Kidney (tissue), 14 donors: ENCODE results near the gene MMAA. TPM values are rescaled to one million over a fixed set of nuclear protein-coding genes. Genes with fewer than 3 reads are reported as not detected.
"Not testable (repeated sequence)": the region's sequence is repeated elsewhere in the genome, so short reads cannot be mapped to it uniquely, and the experiment has no call there.

ENCODE experiments used
- DNase-seq, 5 donors: peaks; one replicate each; pipeline ENCODE4 v3.0.0-alpha.2; 2013 to 2020
- FAIRE-seq: peaks from 2 replicates; lab custom pipeline; 2012; peaks lifted over from hg19 to GRCh38; lab: Jason Lieb, UNC
- H3K27ac ChIP-seq, 2 donors: one replicate each; pipeline ENCODE4 v1.7.0; 2013; ENCODE audit warnings: low read depth in 2 of 2, low read length in 2 of 2, inconsistent platforms in 1 of 2
- H3K27me3 ChIP-seq: one replicate; pipeline ENCODE4 v1.7.1; 2013; ENCODE audit warnings: low read length, inconsistent platforms; ENCODE audit not compliant: control insufficient read depth, insufficient read depth
- H3K36me3 ChIP-seq, 3 donors: one replicate each; pipeline versions ENCODE4 v1.7.0 to v1.7.1; 2013; ENCODE audit warnings: low read length in 3 of 3, control low read depth in 1 of 3, inconsistent platforms in 1 of 3; ENCODE audit not compliant: insufficient read depth in 3 of 3, control insufficient read depth in 2 of 3
- H3K4me1 ChIP-seq, 3 donors: one replicate each; pipeline versions ENCODE4 v1.7.0 to v1.7.1; 2013; ENCODE audit warnings: low read length in 3 of 3, inconsistent platforms in 1 of 3, low read depth in 1 of 3; ENCODE audit not compliant: control insufficient read depth in 2 of 3, insufficient read depth in 2 of 3
- H3K4me3 ChIP-seq, 3 donors: one replicate each; pipeline versions ENCODE4 v1.7.0 to v1.8.1; 2013; ENCODE audit warnings: low read length in 3 of 3, control low read depth in 1 of 3, inconsistent platforms in 1 of 3
- H3K9ac ChIP-seq, 3 donors: one replicate each; pipeline versions ENCODE4 v1.7.0 to v1.7.1; 2013; ENCODE audit warnings: low read length in 3 of 3, control low read depth in 1 of 3, inconsistent platforms in 1 of 3
- H3K9me3 ChIP-seq, 3 donors: one replicate each; pipeline versions ENCODE4 v1.7.0 to v1.7.1; 2013; ENCODE audit warnings: low read length in 3 of 3, control low read depth in 1 of 3, inconsistent platforms in 1 of 3; ENCODE audit not compliant: control insufficient read depth in 2 of 3, insufficient read depth in 1 of 3
- CTCF ChIP-seq: IDR thresholded peaks from 3 replicates; pipeline ENCODE4 v1.5.1; 2012; ENCODE audit warnings: mild to moderate bottlenecking, moderate library complexity, borderline replicate concordance; ENCODE audit not compliant: insufficient read depth; ENCODE audit errors: extremely low read depth
- intact Hi-C: fragments of 100-400 bp; cut with DNase I; formaldehyde crosslinking; loops from one replicate; pipeline ENCODE4 v1.11.1; 2022
- polyA plus RNA-seq: library from polyadenylated mRNA; stranded (reverse); fragments of 350-450 nt; fragmentation: Illumina TruSeq; extraction: RNeasy Lipid Tissue Mini Kit (QIAGEN cat#74804); gene quantifications from one replicate; pipeline ENCODE4 v1.2.3, GENCODE V29; 2014; ENCODE audit warnings: low read depth, low replicate concordance; ENCODE audit not compliant: insufficient read depth
- total RNA-seq: library from RNA; stranded (reverse); fragmentation: NEBNext Ultra II Directional; extraction: Animal tissue kit (Norgen Biotek cat#: 25700); gene quantifications from one replicate; pipeline ENCODE4 v1.2.1, GENCODE V29; 2021
- donor health status: control.
- donor health status: control.
- donor health status: control.
- donor health status: control.
- donor health status: control.
- donor health status: DM: yes; HTN: yes; CAD: no.
- donor health status: Normal renal cell carcinoma (clear cell type).

MMAA gene
- total and polyA plus RNA-seq, 2 donors from 2014 or later, result 12.8 to 18.5 TPM

DNA sequence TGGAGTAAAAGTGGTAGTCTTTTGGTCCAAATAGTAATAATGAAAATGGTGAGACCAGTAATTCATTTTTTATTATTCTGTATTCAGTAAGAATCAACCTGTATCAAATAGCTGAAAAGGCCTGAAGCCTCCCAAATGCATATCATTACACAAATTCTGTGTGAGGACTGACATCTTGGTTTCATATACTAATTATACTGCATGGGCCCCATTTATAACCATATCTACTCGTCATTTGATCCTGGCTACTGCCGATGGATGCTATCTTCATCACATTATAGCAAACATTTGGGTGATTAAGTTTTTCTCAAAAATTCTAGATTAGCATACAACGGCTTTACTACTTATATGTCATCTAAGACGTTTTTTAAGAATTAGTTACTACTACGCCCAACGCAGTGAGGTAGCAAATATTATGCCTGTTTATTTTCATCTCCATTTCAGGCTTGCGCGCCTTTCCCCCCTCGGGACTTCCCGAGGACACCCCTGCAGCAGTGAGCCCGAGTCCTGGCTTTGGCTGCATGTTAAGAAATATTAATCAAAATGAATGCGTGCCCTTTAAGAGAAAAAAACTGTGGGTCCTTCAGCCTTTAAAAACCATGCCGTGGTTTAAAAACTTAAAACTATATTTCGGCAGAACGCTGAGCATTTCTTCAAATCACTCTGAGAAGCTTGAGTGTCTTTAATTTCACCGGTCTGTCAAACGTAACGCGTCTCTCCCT is 814 bp upstream of the MMAA start:
- Histone ChIP-seq H3K9me3 (no peaks in the 10 kb centered on the region), H3K27ac (peak overlapping the region; percentile 97 to 99), H3K4me1 (peaks cover 0 to 21% (median 13%) of the 10 kb centered on the region in 3 donors), H3K27me3 (no peaks in the 10 kb centered on the region), H3K36me3 (no peaks in the 10 kb centered on the region), H3K9ac (peak overlapping the region; percentile 68 to 100 (median 76)), H3K4me3 (peak overlapping the region; percentile 68 to 96 (median 96))
- DNase-seq (peak in 1 of 5 donors; percentile 67), FAIRE-seq (no peak)
- intact Hi-C loops, result no loop called here
- TF ChIP-seq CTCF, result no peak

GRCh38 chr4:145619639-145619996 is 433 bp downstream of the MMAA start:
- Histone ChIP-seq H3K4me3 (peak overlapping the region; percentile 83 to 96 (median 96)), H3K27me3 (no peaks in the 10 kb centered on the region), H3K4me1 (peaks cover 0 to 16% (median 11%) of the 10 kb centered on the region in 3 donors), H3K9ac (peak overlapping the region; percentile 71 to 100 (median 90)), H3K36me3 (no peaks in the 10 kb centered on the region), H3K27ac (peak overlapping the region; percentile 97 to 99), H3K9me3 (no peaks in the 10 kb centered on the region)
- no peak for FAIRE-seq
- intact Hi-C loops, result no loop called here
- no peak for TF ChIP-seq CTCF
- DNase-seq, result peak; percentile 75 to 93 (median 84)

DNA sequence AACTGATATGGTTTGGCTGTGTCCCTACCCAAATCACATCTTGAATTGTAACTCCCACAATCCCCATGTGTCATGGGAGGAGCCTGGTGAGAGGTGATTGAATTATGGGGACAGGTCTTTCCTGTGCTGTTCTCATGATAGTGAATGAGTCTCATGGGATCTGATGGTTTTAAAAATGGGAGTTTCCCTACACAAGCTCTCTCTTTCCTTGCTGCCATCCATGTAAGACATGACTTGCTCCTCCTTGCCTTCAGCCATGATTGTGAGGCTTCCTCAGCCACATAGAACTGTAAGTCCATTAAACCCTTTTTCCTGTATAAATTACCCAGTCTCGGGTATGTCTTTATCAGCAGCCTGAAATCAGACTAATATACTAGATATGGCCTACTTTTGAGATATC is 2.9 kb downstream of the MMAA start:
- H3K9ac ChIP-seq, FAIRE-seq, H3K27me3 ChIP-seq, H3K4me3 ChIP-seq, DNase-seq, H3K36me3 ChIP-seq, H3K9me3 ChIP-seq, intact Hi-C loops: not testable (repeated sequence)
- peaks cover 2 to 15% (median 11%) of the 10 kb centered on the region in 3 donors for H3K4me1 ChIP-seq
- peak overlapping the region in 1 of 2 donors; percentile 8 for H3K27ac ChIP-seq

GRCh38 chr4:145623831-145624230 is 4.6 kb downstream of the MMAA start:
- Histone ChIP-seq H3K4me3 (no peak overlapping the region), H3K9ac (no peak overlapping the region), H3K27ac (peak overlapping the region in 1 of 2 donors; percentile 65), H3K4me1 (peaks cover 2 to 15% (median 6%) of the 10 kb centered on the region in 3 donors), H3K36me3 (no peaks in the 10 kb centered on the region), H3K27me3 (no peaks in the 10 kb centered on the region), H3K9me3 (no peaks in the 10 kb centered on the region)
- intact Hi-C loops, result no loop called here
- no peak for DNase-seq
- no peak for TF ChIP-seq CTCF
- peak; percentile 49 for FAIRE-seq
